NCI-H2107 treated with DMSO at 0.1 percent for 48 hours (cell line): ENCODE measurements around the gene GNB5.
A peak's percentile ranks its signal among the peaks of the same experiment; 100 is the strongest.

Experiments used
- DNase-seq: peaks from one replicate; lab custom pipeline; 2025; ENCODE audit not compliant: unreplicated experiment; lab: John Stamatoyannopoulos, UW

Gene GNB5

GRCh38 chr15:52207191-52207590 is 16.0 kb upstream of the GNB5 start:
- DNase-seq: no peak

- no peak for DNase-seq
These were observed 15.3 kb upstream of the GNB5 start for GRCh38 chr15:52206446-52206845.

- DNase-seq: no peak
These were observed 13.5 kb upstream of the GNB5 start for GRCh38 chr15:52204657-52205056.

- no peak for DNase-seq
These were observed 9.7 kb upstream of the GNB5 start for GRCh38 chr15:52200831-52201365.

GRCh38 chr15:52199271-52199670 is 8.1 kb upstream of the GNB5 start:
- no peak for DNase-seq

GRCh38 chr15:52196891-52197290 is 5.7 kb upstream of the GNB5 start:
- DNase-seq: no peak

GRCh38 chr15:52193791-52194190 is 2.6 kb upstream of the GNB5 start:
- DNase-seq: no peak

GRCh38 chr15:52193321-52193720 is 2.1 kb upstream of the GNB5 start:
- DNase-seq: no peak

GRCh38 chr15:52186651-52187486 is 4.3 kb downstream of the GNB5 start:
- no peak for DNase-seq

- no peak for DNase-seq
These were observed 6.0 kb downstream of the GNB5 start for GRCh38 chr15:52185151-52185561.

- no peak for DNase-seq
These were observed 6.5 kb downstream of the GNB5 start for GRCh38 chr15:52184721-52185120.

- DNase-seq: no peak
These were observed 7.5 kb downstream of the GNB5 start for GRCh38 chr15:52183562-52184173.

- DNase-seq: no peak
These were observed 9.0 kb downstream of the GNB5 start for GRCh38 chr15:52181938-52182780.

- no peak for DNase-seq
These were observed 10.2 kb downstream of the GNB5 start for GRCh38 chr15:52180851-52181450.

- DNase-seq: no peak
These were observed 10.9 kb downstream of the GNB5 start for GRCh38 chr15:52180196-52180835.

- DNase-seq: peak; percentile 32
These were observed 11.7 kb downstream of the GNB5 start for GRCh38 chr15:52179278-52180195.

GRCh38 chr15:52178765-52179164 is 12.4 kb downstream of the GNB5 start:
- DNase-seq: no peak

GRCh38 chr15:52172869-52173268 is 18.3 kb downstream of the GNB5 start:
- DNase-seq: no peak

GRCh38 chr15:52171807-52172206 is 19.4 kb downstream of the GNB5 start:
- peak; percentile 2 for DNase-seq
